ENCODE data around the gene DAPK1. TPM values are rescaled to one million over a fixed set of nuclear protein-coding genes. Genes with fewer than 3 reads are reported as not detected.

DAPK1 gene
- total and polyA plus RNA-seq, 10 of the 15 experiments (the other 5 are each of a cell fraction or from before 2014, with no cell fraction given): 8.2 to 94.7 (median 51.6) TPM

GRCh38 chr9:87696641-87697040, 199.0 kb downstream of the DAPK1 start (continued):
- no peak for TF ChIP-seq EZH2 (IDR thresholded peaks at IDR 0.05; ENCODE audit: borderline replicate concordance, control insufficient read depth, low read depth, low read length)

GRCh38 chr9:87698069-87698809, 200.6 kb downstream of the DAPK1 start:
- Histone ChIP-seq H3K79me2 (ENCODE audit: control insufficient read depth, insufficient read depth, low read length) (no peaks in the 10 kb centered on the region), H2AFZ (ENCODE audit: control insufficient read depth, low read depth, low read length) (no peak overlapping the region), H4K20me1 (ENCODE audit: control insufficient read depth, insufficient read depth) (no peaks in the 10 kb centered on the region), H3K27me3 (replicated peaks in 1 of 2; ENCODE audit: control insufficient read depth in 2 of 2, insufficient read depth in 2 of 2, low read length in 1 of 2) (no peaks in the 10 kb centered on the region), H3K36me3 (ENCODE audit: control insufficient read depth in 2 of 2, insufficient read depth in 2 of 2, low read length in 1 of 2) (peaks cover 4 to 17% of the 10 kb centered on the region in 2 experiments; a peak in 3 of 4 replicates), H3K27ac (ENCODE audit: control insufficient read depth, insufficient read depth) (no peak overlapping the region), H3K4me3 (no peak overlapping the region), H3K4me1 (ENCODE audit: control insufficient read depth, insufficient read depth, low read length) (no peaks in the 10 kb centered on the region), H3K9me3 (replicated peaks; ENCODE audit: control insufficient read depth, insufficient read depth, low read length) (no peaks in the 10 kb centered on the region), H3K4me2 (ENCODE audit: control insufficient read depth, insufficient read depth) (no peak overlapping the region), H3K9ac (ENCODE audit: control insufficient read depth, insufficient read depth, low read length) (no peak overlapping the region)
- ChIA-PET POLR2A (no interaction called here), SMC1A (ENCODE audit: uncharacterized antibody, unreplicated experiment) (no interaction called here), RAD21 (ENCODE audit: unreplicated experiment) (no interaction called here), CTCF (no interaction called here)
- in situ Hi-C loops (cut with MboI) (no loop called here), intact Hi-C loops (cut with micrococcal nuclease; ENCODE audit: unreplicated experiment) (no loop called here)
- WGBS (ENCODE audit: insufficient coverage, insufficient replicate concordance, low lambda C conversion rate, missing lambda C conversion rate): 70% methylated on average over 14 of the region's 14 CpGs
- no peak for ATAC-seq
- TF ChIP-seq NR2C1 (IDR thresholded peaks at IDR 0.05) (no peak), ATF3 (IDR thresholded peaks at IDR 0.05; ENCODE audit: borderline replicate concordance, extremely low read depth, low read depth, low read length) (no peak), ZBTB40 (IDR thresholded peaks at IDR 0.05; ENCODE audit: borderline replicate concordance) (no peak), CHD1 (IDR thresholded peaks at IDR 0.05; ENCODE audit: low read depth, low read length) (no peak), HSF1 (IDR thresholded peaks at IDR 0.05; ENCODE audit: low read depth, low read length) (no peak), YBX1 (IDR thresholded peaks at IDR 0.05) (no peak), IRF4 (IDR thresholded peaks at IDR 0.05; ENCODE audit: low read depth, low read length) (no peak), CTCF (IDR thresholded peaks at IDR 0.05 in 2 of 3, conservative IDR thresholded peaks at IDR 0.05 in 1 of 3; ENCODE audit: control insufficient read depth in 2 of 3, extremely low read depth in 1 of 3, insufficient read depth in 1 of 3, low read depth in 3 of 3, low read length in 3 of 3) (no peak), SP1 (IDR thresholded peaks at IDR 0.05; ENCODE audit: low read depth, low read length) (no peak)
- FAIRE-seq: no peak
- DNase-seq (ENCODE audit: low read depth, low spot score): no peak
- no TSS peak for BruUV-seq (replicated peaks)
